ENCODE measurements around the gene TSPAN16.
A peak's percentile ranks its signal among the peaks of the same experiment; 100 is the strongest.
"Not testable (repeated sequence)": the region's sequence is repeated elsewhere in the genome, so short reads cannot be mapped to it uniquely, and the experiment has no call there.

TSPAN16 gene

GRCh38 chr19:11347546-11348039 lies 51.6 kb downstream of the TSPAN16 start:
- no peak for DNase-seq

GRCh38 chr19:11349171-11349570 lies 53.2 kb downstream of the TSPAN16 start:
- no peak for DNase-seq

GRCh38 chr19:11354102-11354501 lies 58.1 kb downstream of the TSPAN16 start:
- not testable (repeated sequence) for DNase-seq

GRCh38 chr19:11355160-11356073 lies 59.5 kb downstream of the TSPAN16 start, which contains the start of gene PLPPR2:
PLPPR2 (plus strand) TSS chr19:11355432; CDS start chr19:11357674, 2,242 bp downstream.
- peak; percentile 89 to 98 for DNase-seq

- DNase-seq, result no peak
Measured at GRCh38 chr19:11356074-11356397, 60.1 kb downstream of the TSPAN16 start.

- no peak for DNase-seq
Measured at GRCh38 chr19:11356676-11357550, 61.0 kb downstream of the TSPAN16 start.

- no peak for DNase-seq
Measured at GRCh38 chr19:11359421-11359820, 63.5 kb downstream of the TSPAN16 start.

GRCh38 chr19:11361037-11361770 lies 65.2 kb downstream of the TSPAN16 start:
- DNase-seq, result no peak

- no peak for DNase-seq
Measured at GRCh38 chr19:11361771-11362731, 66.1 kb downstream of the TSPAN16 start.

- DNase-seq, result no peak
Measured at GRCh38 chr19:11363881-11364280, 67.9 kb downstream of the TSPAN16 start.

GRCh38 chr19:11364296-11364904 lies 68.4 kb downstream of the TSPAN16 start:
- DNase-seq, result no peak

- no peak for DNase-seq
Measured at GRCh38 chr19:11364935-11365334, 69.0 kb downstream of the TSPAN16 start.
